Activated CD8-positive, alpha-beta T cell treated with anti-CD3 and anti-CD28 coated beads, Interleukin-2, amount 10 ng/mL, durations not matched to agents 7 days and 5 days (primary cell): ENCODE results near the gene SIPA1L3. TPM values are rescaled to one million over a fixed set of nuclear protein-coding genes. Genes with fewer than 3 reads are reported as not detected.

Experiments used
- ATAC-seq: fragments of 150-1000 bp; cut with Tn5 transposase; one replicate; pipeline ENCODE4 v1.10.0; 2021; ENCODE audit warnings: moderate library complexity
- CTCF ChIA-PET: fragments of 350-600 bp; sonication (Branson Sonifier 250); formaldehyde crosslinking; loops from one replicate; lab custom pipeline; 2021; ENCODE audit warnings: antibody characterized with exemption; lab: Charles Lee
- POLR2A ChIA-PET: fragments of 350-600 bp; sonication (Branson Sonifier 250); formaldehyde crosslinking; loops from one replicate; lab custom pipeline; 2021; ENCODE audit warnings: antibody characterized with exemption; lab: Charles Lee
- DNase-seq: peaks from one replicate; pipeline ENCODE4 v3.0.0-alpha.2; 2020
- H3K27ac Mint-ChIP-seq: one replicate; pipeline ENCODE4 v1.8.0; 2021; ENCODE audit warnings: mild to moderate bottlenecking, mixed read lengths
- H3K27me3 Mint-ChIP-seq: one replicate; pipeline ENCODE4 v1.8.0; 2021; ENCODE audit warnings: low read depth, mixed read lengths
- H3K36me3 Mint-ChIP-seq: one replicate; pipeline ENCODE4 v1.8.0; 2021; ENCODE audit warnings: low read depth, mixed read lengths
- H3K4me1 Mint-ChIP-seq: one replicate; pipeline ENCODE4 v1.8.0; 2021; ENCODE audit warnings: low read depth, mixed read lengths
- H3K4me3 Mint-ChIP-seq: one replicate; pipeline ENCODE4 v1.8.0; 2021; ENCODE audit warnings: mild to moderate bottlenecking, mixed read lengths
- H3K9me3 Mint-ChIP-seq: one replicate; pipeline ENCODE4 v1.8.0; 2022; ENCODE audit warnings: mixed read lengths; ENCODE audit not compliant: insufficient read depth
- total RNA-seq, 2 experiments: library from RNA; stranded (reverse); gene quantifications; one replicate each; pipeline ENCODE4 v1.2.3, GENCODE V29; 2021

The SIPA1L3 gene
- total RNA-seq, 2 experiments from 2014 or later: 18.3 to 20.2 TPM

GRCh38 chr19:38072776-38073750 is 166.1 kb downstream of the SIPA1L3 start:
- Mint-ChIP-seq H3K9me3 (no peaks in the 10 kb centered on the region), H3K4me1 (no peaks in the 10 kb centered on the region), H3K36me3 (no peaks in the 10 kb centered on the region), H3K4me3 (no peak overlapping the region), H3K27me3 (no peaks in the 10 kb centered on the region), H3K27ac (no peak overlapping the region)
- ChIA-PET POLR2A (interaction anchor here (0.5 kb wide), 1 partner anchor 24 kb away, joined by 3 read pairs; no protein-coding TSS in a partner anchor), CTCF (no interaction called here)
- ATAC-seq: no peak
- DNase-seq: no peak

- POLR2A ChIA-PET: no interaction called here
- CTCF ChIA-PET: no interaction called here
- Mint-ChIP-seq H3K4me3 (no peak overlapping the region), H3K27ac (no peak overlapping the region), H3K27me3 (no peaks in the 10 kb centered on the region), H3K4me1 (no peaks in the 10 kb centered on the region), H3K9me3 (no peaks in the 10 kb centered on the region), H3K36me3 (no peaks in the 10 kb centered on the region)
- ATAC-seq (no peak), DNase-seq (no peak)
Observed at GRCh38 chr19:38073841-38074685, 167.1 kb downstream of the SIPA1L3 start.

GRCh38 chr19:38076337-38076736 is 169.3 kb downstream of the SIPA1L3 start:
- Mint-ChIP-seq H3K36me3 (no peaks in the 10 kb centered on the region), H3K27ac (no peak overlapping the region), H3K4me1 (peaks cover 8% of the 10 kb centered on the region), H3K27me3 (no peaks in the 10 kb centered on the region), H3K9me3 (no peaks in the 10 kb centered on the region), H3K4me3 (no peak overlapping the region)
- ChIA-PET POLR2A (no interaction called here), CTCF (interaction anchor here (0.9 to 1.0 kb wide), 2 partner anchors 19 to 66 kb away, joined by 3 read pairs; no protein-coding TSS in a partner anchor)
- no peak for ATAC-seq
- no peak for DNase-seq

GRCh38 chr19:38078302-38078930 is 171.4 kb downstream of the SIPA1L3 start:
- DNase-seq (no peak), ATAC-seq (no peak)
- ChIA-PET CTCF (no interaction called here), POLR2A (interaction anchor here (0.7 kb wide), 1 partner anchor 52 kb away, joined by 4 read pairs; no protein-coding TSS in a partner anchor)
- H3K4me1 Mint-ChIP-seq: peaks cover 8% of the 10 kb centered on the region
- H3K9me3 Mint-ChIP-seq: no peaks in the 10 kb centered on the region
- no peak overlapping the region for H3K27ac Mint-ChIP-seq
- H3K4me3 Mint-ChIP-seq: no peak overlapping the region
- H3K27me3 Mint-ChIP-seq: no peaks in the 10 kb centered on the region
- H3K36me3 Mint-ChIP-seq: no peaks in the 10 kb centered on the region

GRCh38 chr19:38079926-38080380 is 172.9 kb downstream of the SIPA1L3 start:
- no peaks in the 10 kb centered on the region for H3K9me3 Mint-ChIP-seq
- ChIA-PET CTCF (no interaction called here), POLR2A (no interaction called here)
- H3K27me3 Mint-ChIP-seq: no peaks in the 10 kb centered on the region
- ATAC-seq: no peak
- no peak overlapping the region for H3K27ac Mint-ChIP-seq
- H3K36me3 Mint-ChIP-seq: no peaks in the 10 kb centered on the region
- peaks cover 8% of the 10 kb centered on the region for H3K4me1 Mint-ChIP-seq
- H3K4me3 Mint-ChIP-seq: no peak overlapping the region
- DNase-seq: no peak

GRCh38 chr19:38081547-38082255 is 174.7 kb downstream of the SIPA1L3 start:
- H3K9me3 Mint-ChIP-seq: no peaks in the 10 kb centered on the region
- no peaks in the 10 kb centered on the region for H3K36me3 Mint-ChIP-seq
- peaks cover 8% of the 10 kb centered on the region for H3K4me1 Mint-ChIP-seq
- H3K4me3 Mint-ChIP-seq: no peak overlapping the region
- H3K27me3 Mint-ChIP-seq: no peaks in the 10 kb centered on the region
- ChIA-PET POLR2A (no interaction called here), CTCF (no interaction called here)
- DNase-seq: no peak
- ATAC-seq: no peak
- no peak overlapping the region for H3K27ac Mint-ChIP-seq

- no peaks in the 10 kb centered on the region for H3K27me3 Mint-ChIP-seq
- H3K36me3 Mint-ChIP-seq: no peaks in the 10 kb centered on the region
- POLR2A ChIA-PET: no interaction called here
- DNase-seq: no peak
- CTCF ChIA-PET: interaction anchor here (0.6 kb wide), 1 partner anchor 1037 kb away, joined by 3 read pairs; no protein-coding TSS in a partner anchor
- no peaks in the 10 kb centered on the region for H3K9me3 Mint-ChIP-seq
- H3K27ac Mint-ChIP-seq: no peak overlapping the region
- no peak for ATAC-seq
- peaks cover 8% of the 10 kb centered on the region for H3K4me1 Mint-ChIP-seq
- H3K4me3 Mint-ChIP-seq: no peak overlapping the region
Observed at GRCh38 chr19:38082256-38083118, 175.5 kb downstream of the SIPA1L3 start.

GRCh38 chr19:38084196-38084595 is 177.2 kb downstream of the SIPA1L3 start:
- ChIA-PET CTCF (interaction anchor here (2.4 kb wide), 1 partner anchor 182 kb away, joined by 7 read pairs; no protein-coding TSS in a partner anchor), POLR2A (no interaction called here)
- H3K9me3 Mint-ChIP-seq: no peaks in the 10 kb centered on the region

GRCh38 chr19:38089440-38089839 is 182.4 kb downstream of the SIPA1L3 start:
- no peak overlapping the region for H3K27ac Mint-ChIP-seq
- no peaks in the 10 kb centered on the region for H3K9me3 Mint-ChIP-seq
- H3K36me3 Mint-ChIP-seq: no peaks in the 10 kb centered on the region
- ATAC-seq (no peak), DNase-seq (no peak)
- no peak overlapping the region for H3K4me3 Mint-ChIP-seq
- no peaks in the 10 kb centered on the region for H3K27me3 Mint-ChIP-seq
- no peaks in the 10 kb centered on the region for H3K4me1 Mint-ChIP-seq
- CTCF ChIA-PET: interaction anchor here (1.4 kb wide), 1 partner anchor 187 kb away, joined by 4 read pairs; no protein-coding TSS in a partner anchor
- POLR2A ChIA-PET: no interaction called here

More at GRCh38 chr19:38084196-38084595, 177.2 kb downstream of the SIPA1L3 start:
- Mint-ChIP-seq H3K27me3 (no peaks in the 10 kb centered on the region), H3K36me3 (no peaks in the 10 kb centered on the region), H3K27ac (no peak overlapping the region), H3K4me3 (no peak overlapping the region), H3K4me1 (peaks cover 8% of the 10 kb centered on the region)
- ATAC-seq (no peak), DNase-seq (no peak)

GRCh38 chr19:38093154-38093553 is 186.1 kb downstream of the SIPA1L3 start:
- ATAC-seq (no peak), DNase-seq (no peak)
- H3K4me1 Mint-ChIP-seq: no peaks in the 10 kb centered on the region
- no peak overlapping the region for H3K4me3 Mint-ChIP-seq
- POLR2A ChIA-PET: no interaction called here
- no peaks in the 10 kb centered on the region for H3K36me3 Mint-ChIP-seq
- no peaks in the 10 kb centered on the region for H3K27me3 Mint-ChIP-seq
- H3K9me3 Mint-ChIP-seq: no peaks in the 10 kb centered on the region
- CTCF ChIA-PET: interaction anchor here (0.5 kb wide), 1 partner anchor 191 kb away, joined by 3 read pairs; no protein-coding TSS in a partner anchor
- no peak overlapping the region for H3K27ac Mint-ChIP-seq
